ENCODE data around the gene TBC1D1. TPM values are rescaled to one million over a fixed set of nuclear protein-coding genes. Genes with fewer than 3 reads are reported as not detected.

The TBC1D1 gene
- total and polyA plus RNA-seq, 2 donors (not counting 3 experiments of a cell fraction or from before 2014, with no cell fraction given): 63.5 to 116 TPM

DNA sequence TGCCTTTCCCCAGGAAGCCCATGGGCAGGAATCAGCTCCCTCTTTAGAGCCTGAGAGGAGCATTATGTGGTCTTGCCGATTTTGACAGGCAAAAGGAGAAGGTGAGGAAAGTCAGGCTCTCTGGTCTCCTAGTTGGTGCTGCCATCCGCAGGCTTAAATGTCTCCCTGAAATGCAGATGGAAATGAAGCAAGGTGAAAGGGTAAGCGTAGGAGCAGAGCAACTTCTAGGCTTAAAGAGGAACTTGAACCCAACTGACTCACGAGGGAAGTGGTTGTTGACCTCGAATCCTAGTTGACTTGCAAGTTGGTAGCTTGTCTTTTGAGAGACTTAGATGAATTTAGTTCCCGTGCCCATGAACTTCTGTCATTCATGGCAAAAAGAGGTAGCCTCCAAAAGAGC lies 275.2 kb downstream of the TBC1D1 start:
- Histone ChIP-seq H3K27ac (ENCODE audit: insufficient read depth, low read depth, low read length) (no peak overlapping the region), H4K20me1 (replicated peaks; ENCODE audit: control insufficient read depth, extremely low read depth, insufficient read depth, low read length) (no peaks in the 10 kb centered on the region), H3K27me3 (ENCODE audit: control insufficient read depth in 2 of 2, insufficient read depth in 2 of 2, low read length in 2 of 2) (peaks cover 5 to 7% of the 10 kb centered on the region in 2 experiments), H3K4me3 (replicated peaks in 1 of 3; ENCODE audit: insufficient read depth in 1 of 3, low read depth in 1 of 3, low read length in 3 of 3) (no peak overlapping the region), H3K79me2 (ENCODE audit: control insufficient read depth, insufficient read depth, low read length) (no peaks in the 10 kb centered on the region), H3K36me3 (ENCODE audit: control insufficient read depth in 2 of 2, extremely low read depth in 1 of 2, insufficient read depth in 2 of 2, low read length in 2 of 2) (no peaks in the 10 kb centered on the region), H3K9me1 (replicated peaks; ENCODE audit: control insufficient read depth, extremely low read depth, insufficient read depth, low read length) (no peaks in the 10 kb centered on the region), H2AFZ (ENCODE audit: low read depth, low read length) (no peak overlapping the region), H3K9ac (replicated peaks; ENCODE audit: extremely low read depth, insufficient read depth, low read length) (no peak overlapping the region), H3K4me2 (ENCODE audit: insufficient read depth, low read length) (no peak overlapping the region), H3K4me1 (ENCODE audit: control insufficient read depth, extremely low read depth, insufficient read depth, low read length) (peaks cover 24% of the 10 kb centered on the region), H3K9me3 (replicated peaks; ENCODE audit: control insufficient read depth, insufficient read depth, low read length) (no peaks in the 10 kb centered on the region)
- FAIRE-seq (no peak), DNase-seq (ENCODE audit: low read depth, low spot score) (no peak)
- ChIA-PET POLR2A (no interaction called here), CTCF (interaction anchor here (5.8 kb wide), 1 partner anchor 13 kb away, joined by 28 read pairs; no protein-coding TSS in a partner anchor)
- intact Hi-C loops (cut with micrococcal nuclease): no loop called here
- TF ChIP-seq, protein P1, sequence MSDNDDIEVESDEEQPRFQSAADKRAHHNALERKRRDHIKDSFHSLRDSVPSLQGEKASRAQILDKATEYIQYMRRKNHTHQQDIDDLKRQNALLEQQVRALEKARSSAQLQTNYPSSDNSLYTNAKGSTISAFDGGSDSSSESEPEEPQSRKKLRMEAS (IDR thresholded peaks at IDR 0.05; ENCODE audit: insufficient read depth, insufficient read length): no peak
- TF ChIP-seq GATA2 (IDR thresholded peaks at IDR 0.05; ENCODE audit: insufficient read depth, insufficient read length, low read depth, low read length) (no peak), CTCF (IDR thresholded peaks at IDR 0.05; ENCODE audit: extremely low read depth in 1 of 2, insufficient read depth in 1 of 2, low read depth in 1 of 2, low read length in 2 of 2) (no peak), POLR2A (IDR thresholded peaks at IDR 0.05; ENCODE audit: low read depth, low read length) (no peak), MYC (IDR thresholded peaks at IDR 0.05; ENCODE audit: low read depth, low read length) (no peak), POLR2AphosphoS5 (IDR thresholded peaks at IDR 0.05; ENCODE audit: insufficient read depth, low read depth, low read length) (no peak)
- no TSS peak for BruUV-seq (replicated peaks)
- dilution Hi-C loops (cut with MboI; ENCODE audit: extremely low pct_ligation_motif_present, low sequenced_read_pairs): loop anchor here (25.0 kb wide), 1 partner anchor 496 kb away; the partner anchor contains the start of gene KLF3

Data from endothelial cell of umbilical vein (primary cell).